Activated CD8-positive, alpha-beta memory T cell treated with anti-CD3 and anti-CD28 coated beads, Interleukin-2, amount 50 U/mL, for 24 hours (primary cell): ENCODE measurements around the gene FSD1.
"Not testable (repeated sequence)": the region's sequence is repeated elsewhere in the genome, so short reads cannot be mapped to it uniquely, and the experiment has no call there.

Source experiments
- DNase-seq: peaks from one replicate; pipeline ENCODE4 v3.0.0-alpha.2; 2020; ENCODE audit errors: extremely low read depth

Gene FSD1

DNA sequence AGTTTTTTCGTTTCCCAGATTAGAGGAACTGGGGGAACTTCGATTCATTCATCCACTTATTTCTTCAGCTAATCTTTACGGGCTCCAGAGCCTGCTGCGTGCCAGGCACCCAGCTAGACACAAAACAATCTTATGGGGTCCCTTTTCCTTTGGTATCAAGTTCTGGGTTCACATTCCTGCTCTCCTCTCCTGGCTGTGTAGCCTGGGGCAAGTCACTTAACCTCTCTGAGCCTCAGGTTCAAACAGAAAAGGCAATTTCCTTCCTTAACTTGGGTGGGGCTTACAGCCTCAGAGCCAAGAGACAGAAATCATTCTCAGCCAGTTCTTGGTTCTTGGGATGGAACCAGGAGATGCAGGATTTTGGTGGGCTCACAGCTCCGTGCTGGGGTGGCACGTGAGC is 19.4 kb upstream of the FSD1 start:
- no peak for DNase-seq

DNA sequence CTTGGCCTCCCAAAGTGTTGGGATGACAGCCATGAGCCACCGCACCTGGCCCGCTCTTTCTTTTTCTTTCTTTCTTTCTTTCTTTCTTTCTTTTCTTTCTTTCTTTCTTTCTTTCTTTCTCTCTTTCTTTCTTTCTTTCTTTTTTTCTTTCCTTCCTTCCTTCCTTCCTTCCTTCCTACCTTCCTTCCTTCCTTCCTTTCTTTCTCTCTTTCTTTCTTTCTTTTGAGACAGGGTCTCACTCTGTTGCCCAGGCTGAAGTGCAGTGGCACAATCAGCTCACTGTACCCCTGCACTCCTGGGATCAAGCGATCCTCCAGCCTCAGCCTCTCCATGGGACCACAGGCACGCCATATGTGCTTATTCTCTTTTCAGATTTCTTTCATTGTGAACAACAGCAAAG is 18.3 kb upstream of the FSD1 start:
- DNase-seq = not testable (repeated sequence)

DNA sequence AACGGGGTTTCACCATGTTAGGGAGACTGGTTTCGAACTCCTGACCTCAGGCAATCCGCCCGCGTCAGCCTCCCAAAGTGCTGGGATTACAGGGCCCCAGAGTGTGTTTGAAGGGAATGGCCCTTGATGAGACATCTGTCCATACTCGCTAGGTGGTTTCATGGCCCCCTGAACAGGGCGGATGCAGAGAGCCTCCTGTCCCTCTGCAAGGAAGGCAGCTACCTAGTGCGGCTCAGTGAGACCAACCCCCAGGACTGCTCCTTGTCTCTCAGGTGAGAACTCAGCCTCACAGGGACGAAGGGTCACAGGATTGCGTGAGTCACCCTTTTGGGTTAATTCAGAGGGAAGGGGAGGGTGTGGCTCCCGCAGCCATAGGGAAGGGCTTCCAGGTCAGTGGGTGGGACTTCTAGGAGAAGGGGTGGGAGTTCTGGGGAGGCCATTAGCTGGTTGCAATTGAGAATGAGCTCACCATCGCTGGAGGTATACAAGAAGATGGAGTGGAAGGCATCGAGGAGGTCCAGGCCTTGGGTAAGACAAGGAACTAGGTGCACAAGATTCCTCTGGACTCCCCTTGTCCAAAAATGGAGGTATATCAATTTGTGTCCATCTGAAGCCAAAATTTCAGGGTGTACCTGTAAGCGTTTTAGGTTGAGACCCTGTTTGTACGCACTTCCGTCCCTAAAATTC is 16.2 kb upstream of the FSD1 start:
- no peak for DNase-seq

DNA sequence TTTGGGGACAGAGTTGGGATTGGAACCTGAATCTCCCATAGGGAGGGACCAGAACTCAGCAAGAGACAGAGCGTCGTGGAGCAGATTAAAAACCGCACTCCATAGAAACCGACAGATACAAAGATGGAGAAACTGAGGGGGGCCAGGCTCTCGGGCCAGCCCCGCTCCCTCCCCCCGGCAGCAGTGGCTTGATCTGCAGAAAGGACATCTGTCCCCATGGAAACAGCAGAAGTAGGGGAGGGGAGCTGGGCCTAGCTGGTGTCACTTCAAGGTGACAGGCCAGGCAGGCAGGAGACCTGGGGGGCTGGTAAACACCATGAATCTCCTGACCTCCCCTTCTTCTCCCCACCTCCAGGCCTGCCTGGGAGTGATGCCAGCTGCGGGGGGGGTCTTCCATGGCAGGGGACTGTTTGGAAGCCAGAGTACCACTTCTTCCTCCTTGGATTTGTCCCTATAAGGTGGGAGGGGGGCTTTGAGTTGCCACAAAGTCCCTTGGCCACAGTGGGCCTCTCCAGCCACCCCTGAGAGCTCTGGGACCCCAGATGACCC is 13.1 kb upstream of the FSD1 start:
- DNase-seq = no peak

DNA sequence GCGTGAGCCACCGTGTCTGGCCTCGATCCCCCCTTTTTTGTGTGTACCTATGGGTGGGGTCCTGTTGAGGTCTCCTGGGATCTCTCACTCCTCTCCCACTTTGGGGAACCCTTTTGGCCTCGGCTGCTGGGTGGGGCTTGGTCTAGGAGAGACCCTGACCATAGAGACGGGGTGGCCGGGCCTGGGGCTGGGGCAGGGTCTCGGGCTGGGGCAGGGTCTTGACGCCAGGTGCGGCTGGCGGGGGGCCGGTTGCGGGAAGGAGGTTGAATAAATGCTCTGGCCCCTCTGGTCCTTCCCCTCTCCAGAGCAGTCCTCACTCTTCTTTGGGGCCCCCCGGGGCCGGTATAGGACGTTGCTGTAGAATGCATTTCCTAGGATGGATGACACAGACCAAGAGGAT is 11.9 kb upstream of the FSD1 start:
- no peak for DNase-seq

DNA sequence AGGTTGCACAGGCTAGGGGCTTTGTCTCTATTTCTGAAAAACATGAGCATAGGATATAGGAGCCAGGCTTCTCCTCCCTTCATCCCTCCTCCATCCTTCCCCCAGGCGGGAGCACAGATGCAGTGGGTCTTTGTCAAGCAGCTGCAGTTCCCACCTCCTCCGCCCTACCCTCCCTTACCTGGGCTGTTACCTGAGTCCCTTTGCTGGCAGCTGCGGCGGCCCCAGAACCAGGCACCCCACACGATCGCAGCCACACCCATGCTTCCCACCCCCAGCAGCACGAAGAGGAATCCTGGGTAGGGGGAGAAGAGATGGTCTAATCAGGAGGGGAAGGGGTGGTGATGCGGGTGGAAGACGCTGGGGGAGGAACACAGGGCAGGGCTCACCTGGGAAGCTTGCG is 10.0 kb upstream of the FSD1 start:
- no peak for DNase-seq

DNA sequence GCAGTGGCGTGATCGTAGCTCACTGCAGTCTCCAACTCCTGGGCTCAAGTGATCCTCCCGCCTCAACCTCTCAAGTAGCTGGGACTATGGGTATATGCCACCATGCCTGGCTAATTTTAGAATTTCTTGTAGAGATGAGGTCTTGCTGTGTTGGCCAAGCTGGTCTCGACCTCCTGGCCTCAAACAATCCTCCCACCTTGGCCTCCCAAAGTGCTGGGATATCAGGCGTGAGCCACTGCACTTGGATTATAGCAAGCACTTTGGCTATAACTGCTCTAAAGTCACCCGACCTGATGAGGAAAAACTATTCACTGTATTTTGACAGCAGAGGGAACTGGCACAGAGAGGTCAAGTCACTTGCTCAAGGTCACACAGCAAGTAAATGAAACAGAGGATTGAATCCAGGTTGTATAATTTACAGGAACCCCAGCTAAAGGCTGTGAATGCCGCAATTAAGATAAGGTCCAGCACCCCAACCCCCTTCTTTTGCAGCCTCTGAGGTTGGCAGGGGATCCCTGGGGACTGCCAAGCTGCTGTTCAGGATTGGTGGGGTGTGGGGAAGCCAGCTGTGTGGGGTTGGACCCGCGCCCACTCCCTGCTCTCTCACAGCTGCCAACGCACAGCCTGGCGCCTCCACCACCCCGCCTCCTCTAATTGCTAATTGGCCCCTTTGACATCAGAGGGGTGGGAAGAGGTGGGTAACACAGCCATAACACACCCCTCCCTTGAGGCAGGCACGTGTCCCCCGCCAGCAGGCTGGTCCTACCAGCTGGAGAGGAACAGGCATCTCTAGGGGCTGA is 8.2 kb upstream of the FSD1 start:
- DNase-seq = no peak

DNA sequence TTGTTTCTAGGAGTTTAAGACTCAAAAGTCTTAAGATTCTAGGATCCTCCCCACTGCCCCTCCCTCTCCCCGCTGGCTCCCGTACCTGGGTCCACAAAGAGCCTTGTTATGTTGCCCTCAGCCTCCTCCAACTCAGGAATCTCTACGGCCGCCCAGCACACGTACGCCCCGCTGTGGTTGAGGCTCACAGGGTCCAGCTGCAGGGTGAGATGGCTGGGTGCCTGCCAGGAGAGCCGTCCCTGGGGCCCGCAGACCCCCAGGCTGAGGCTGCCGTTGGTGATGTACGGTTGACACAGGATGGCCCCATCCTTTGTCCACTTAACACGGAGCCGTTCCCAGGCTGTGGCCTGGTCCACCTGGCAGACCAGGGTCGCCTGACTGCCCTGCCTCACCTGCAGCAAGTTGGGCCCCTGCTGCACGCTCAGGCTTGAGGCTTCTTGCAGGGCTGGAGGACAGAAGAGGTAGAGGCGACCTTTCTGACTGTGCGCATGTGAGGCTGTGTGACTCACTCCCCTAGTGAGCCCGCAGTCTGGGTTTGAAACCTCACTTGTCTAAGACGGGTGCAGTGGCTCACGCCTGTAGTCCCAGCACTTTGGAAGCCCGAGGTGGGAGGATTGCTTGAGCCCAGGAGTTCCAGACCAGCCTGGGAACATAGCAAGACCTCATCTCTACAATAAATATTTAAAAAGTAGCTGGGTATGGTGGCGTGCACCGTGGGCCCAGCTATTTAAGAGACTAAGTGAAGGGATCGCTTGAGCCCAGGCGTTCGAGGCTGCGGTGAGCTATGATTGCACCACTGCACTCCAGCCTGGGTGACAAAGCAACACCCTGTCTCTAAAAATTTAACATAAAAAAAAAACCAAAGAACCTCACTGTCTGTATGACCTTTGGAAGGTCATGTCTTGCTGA is 6.2 kb upstream of the FSD1 start:
- DNase-seq = peak; percentile 12

DNA sequence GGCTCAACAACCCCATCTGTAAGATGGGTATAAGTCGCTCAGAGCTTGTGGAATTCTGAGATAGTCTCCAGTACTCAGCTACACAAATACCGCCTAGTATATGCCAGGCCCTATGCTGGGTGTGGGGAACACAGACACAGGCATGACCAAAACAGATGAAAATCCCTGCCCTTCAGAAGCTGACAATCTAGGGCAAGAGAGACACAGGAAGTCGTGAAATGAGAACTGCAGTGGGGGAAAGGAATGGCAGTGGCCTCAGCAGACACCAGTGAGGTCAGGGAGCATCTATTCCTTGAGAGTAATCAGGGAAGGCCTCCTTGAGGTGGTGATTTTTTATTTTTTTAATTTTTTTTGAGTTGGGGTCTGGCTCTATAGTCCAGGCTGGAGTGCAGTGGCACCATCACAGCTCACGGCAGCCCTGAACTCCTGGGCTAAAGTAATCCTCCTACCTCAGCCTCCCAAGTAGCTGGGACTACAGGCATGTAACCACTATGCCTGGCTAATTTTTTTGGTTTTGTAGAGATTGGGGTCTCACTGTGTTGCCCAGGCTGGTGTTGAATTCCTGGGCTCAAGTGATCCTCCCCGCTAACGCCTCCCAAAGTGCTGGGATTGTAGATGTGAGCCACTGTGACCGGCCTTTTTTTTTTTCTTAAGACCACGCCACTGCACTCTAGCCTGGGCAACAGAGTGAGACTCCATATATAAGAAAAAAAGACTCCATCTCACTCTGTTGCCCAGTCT is 5.4 kb upstream of the FSD1 start:
- DNase-seq = no peak

DNA sequence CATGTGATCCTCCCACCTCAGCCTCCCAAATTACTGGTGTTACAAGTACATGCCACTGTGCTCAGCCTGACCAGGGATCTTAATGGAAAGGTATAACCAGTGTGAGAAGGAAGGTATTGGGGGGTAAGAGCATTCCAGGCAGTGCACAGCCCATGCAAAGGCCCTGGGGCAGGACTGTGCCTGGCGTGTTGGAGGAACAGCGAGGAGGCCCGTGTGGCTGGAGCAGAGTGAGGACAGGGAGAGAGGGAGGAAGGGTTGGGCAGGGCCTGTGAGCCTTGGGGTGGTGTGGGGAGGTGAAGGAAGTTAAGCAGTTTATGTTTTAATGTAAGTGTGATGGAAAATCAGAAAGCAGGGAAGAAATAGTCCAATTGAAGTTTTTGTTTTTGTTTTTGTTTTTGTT is 3.8 kb upstream of the FSD1 start:
- no peak for DNase-seq

DNA sequence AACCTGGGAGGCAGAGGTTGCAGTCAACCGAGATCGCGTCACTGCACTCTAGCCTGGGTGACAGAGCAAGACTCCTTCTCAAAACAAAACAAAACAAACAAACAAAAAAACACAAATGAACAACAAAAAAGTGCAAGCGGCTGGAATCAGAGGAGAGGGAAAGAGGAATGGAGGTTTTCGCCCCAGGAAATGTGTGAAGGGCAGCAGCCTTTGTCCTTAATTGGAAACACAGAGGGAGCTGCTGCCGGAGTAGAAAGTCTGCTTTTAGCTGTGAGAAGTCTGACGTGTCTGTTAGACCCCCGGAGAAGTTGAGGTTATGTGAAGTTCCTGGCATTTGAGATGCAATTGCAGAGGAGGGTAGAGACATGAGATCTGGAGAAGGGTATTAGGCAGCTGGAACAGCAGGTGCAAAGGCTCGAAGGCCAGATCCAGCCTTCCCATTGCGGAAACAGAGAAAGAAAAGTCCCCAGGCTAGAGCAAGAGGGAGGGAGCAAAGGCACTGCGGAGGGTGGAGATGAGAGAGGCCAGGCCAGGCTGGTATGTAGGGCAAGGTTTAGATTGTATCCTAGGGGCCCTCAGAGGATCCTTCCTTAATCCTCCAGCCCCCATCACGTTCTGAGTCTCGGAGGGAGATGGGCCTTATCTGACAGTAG is 2.7 kb upstream of the FSD1 start:
- no peak for DNase-seq

DNA sequence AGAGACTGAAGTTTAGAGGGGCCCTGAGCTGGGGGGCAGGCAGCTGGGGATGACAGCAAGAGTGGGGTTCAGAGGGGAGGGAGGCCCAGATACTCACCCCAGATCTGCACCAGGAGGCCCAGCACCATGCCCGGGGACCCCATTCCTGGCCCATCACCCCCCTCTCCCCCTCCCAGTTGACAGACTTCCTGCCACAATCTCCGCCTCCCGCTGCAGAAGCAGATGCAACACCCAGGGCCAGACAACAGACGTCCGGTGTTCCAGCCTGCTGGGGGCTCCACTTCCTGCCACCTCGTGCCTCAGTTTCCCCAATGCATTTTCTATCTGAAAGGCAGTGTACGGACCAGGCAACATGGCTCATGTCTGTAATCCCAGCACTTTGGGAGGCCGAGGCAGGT is 2.2 kb upstream of the FSD1 start, which contains the start of gene TMIGD2:
TSS of gene TMIGD2 (minus strand) at position 147 of the 398 bp plus-strand sequence. CDS start at position 143, 4 bp downstream.
- DNase-seq = no peak

DNA sequence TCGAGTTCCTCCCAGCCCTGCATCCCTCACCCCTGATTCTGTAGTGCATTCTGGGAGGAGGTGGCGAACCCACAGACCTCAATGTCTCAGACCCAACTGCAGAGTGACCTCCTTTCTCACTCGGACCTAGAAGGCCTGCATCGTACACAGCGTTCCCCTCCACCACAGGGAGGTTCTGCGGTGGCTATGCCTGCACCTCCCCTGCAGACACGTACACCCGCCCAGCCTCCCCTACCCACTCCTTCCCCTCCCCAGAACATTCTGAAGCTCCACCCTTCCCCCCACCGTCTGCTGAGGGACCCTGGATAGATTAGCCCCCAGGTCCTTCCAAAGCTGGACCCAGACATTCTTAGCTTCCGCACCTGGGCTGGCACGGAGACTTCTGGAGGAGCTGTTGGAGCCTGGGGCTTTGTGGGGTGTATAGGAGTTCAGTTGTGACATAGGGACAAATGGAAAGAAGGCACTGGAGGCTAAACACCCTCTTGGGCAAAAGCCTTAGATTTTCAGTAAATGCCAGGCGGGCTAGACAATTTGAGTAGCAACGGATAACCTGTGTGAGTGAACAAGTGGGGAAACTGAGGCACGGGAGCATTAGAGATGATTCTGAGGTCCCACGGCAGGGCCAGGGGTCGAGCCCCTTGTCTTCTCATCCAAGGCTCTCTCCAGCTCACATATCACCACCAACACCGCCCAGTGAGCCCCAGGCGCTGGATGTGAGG is 420 bp upstream of the FSD1 start:
- DNase-seq = no peak

DNA sequence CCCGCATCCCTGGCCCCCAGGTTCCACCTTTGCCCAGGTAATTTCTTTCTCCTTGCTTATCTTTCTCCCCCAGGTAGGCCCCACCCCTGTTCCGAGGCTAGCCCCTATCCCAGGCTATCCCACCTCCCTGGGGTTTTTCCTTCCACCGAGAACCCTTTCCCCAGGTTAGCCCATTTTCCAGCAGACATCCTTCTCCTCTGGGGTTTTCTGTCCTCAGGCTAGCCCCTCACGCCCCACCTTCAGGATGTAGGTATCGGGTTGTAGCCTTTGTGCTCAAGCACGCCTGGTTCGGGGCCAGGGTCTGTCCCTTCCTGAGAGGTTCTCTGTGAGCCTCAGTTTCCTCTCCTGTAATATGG is 837 bp downstream of the FSD1 start:
- DNase-seq = no peak

DNA sequence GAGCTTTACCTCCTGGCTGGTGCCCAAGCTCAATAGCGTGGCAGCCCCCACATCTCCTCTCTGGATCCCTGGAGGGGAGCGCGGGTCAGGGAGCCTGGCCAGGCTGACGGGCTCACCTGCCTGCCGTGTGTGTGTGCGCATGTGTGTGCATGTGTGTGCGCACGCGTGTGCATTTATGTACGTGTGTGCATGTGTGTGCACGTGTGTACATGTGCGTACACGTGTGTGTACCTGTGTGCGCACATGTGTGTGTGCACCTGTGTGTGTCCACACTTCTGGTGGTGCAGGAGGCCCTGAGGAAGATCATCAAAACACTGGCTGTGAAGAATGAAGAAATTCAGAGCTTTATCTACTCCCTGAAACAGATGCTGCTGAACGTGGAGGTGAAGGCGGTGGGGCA is 1.3 kb downstream of the FSD1 start:
- no peak for DNase-seq

DNA sequence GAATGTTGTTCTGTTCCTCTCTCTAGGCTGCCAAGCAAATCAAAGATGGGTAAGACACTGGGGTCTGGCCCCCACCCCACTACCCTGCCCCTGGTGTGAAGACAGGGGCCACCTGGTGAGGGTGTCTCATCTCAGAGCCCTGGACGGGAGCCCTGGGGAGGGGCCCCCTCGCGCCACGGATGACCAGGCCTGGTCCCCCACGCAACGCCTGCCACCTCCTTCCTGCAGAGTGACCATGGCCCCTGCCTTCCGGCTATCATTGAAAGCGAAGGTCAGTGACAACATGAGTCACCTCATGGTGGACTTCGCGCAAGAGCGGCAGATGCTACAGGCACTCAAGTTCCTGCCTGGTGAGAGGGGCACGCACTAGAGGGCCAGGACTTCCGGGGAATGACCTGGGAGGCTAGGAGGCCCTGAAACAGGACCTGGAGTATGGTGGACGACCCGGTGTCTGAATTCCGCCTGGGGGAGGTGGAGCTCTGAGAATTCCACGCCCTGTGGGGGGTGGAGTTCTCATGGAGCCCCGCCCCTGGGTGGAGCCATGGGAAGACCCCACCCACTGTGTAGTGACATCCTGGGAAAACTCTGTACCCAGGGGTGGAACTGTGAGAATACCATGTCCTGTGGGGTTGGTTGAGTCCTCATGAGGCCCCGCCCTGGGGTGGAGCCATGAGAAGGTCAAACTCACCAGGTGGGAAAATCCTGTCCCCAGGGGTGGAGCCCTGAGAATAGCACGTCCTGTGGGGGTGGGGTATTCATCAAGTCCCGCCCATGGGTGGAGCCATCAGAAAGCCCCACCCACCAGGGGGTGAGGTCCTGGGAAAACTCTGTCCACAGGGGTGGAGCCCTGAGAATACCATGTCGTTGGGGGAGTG is 6.1 kb downstream of the FSD1 start:
- DNase-seq = no peak

DNA sequence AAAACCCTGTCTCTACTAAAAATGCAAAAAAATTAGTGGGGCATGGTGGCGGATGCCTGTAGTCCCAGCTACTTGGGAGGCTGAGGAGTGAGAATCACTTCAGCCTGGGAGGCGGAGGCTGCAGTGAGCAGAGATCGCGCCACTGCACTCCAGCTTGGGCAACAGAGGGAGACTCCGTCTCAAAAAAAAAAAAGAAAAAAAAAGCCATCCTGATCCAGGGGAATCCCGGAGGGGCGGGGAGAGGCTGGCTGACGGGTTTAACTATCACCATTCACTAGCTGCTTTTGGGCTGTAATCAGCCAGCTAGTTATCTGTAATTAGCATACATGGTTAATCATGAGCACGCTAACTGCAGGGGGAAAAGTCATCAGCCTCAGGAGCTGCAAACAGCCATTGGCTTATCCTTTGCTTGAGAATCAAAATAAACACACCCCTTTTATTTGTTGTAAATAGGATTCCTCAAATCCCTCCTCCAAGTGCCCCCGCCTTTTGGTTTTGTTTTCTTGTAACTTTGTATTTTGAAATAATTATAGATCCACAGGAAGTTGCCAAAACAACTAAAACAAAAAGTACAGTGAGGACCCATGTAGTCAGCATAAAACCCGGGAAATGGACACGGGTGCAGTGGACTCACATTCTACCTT is 9.6 kb downstream of the FSD1 start:
- DNase-seq = no peak

DNA sequence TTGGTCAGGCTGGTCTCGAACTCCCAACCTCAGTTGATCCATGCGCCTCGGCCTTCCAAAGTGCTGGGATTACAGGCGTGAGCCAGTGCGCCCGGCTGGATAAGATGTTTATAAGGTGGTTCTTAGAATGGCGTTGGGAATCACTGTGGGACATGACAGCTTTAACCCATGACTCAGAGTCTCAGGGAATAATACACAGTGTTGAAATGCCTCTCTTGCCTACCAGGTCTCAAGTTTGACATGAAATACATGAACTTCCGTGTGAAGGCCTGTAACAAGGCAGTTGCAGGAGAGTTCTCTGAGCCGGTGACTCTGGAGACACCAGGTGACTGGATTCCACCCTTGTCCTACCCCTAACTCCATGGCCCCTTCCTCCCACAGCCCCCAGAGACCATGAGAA is 12.6 kb downstream of the FSD1 start:
- no peak for DNase-seq

DNA sequence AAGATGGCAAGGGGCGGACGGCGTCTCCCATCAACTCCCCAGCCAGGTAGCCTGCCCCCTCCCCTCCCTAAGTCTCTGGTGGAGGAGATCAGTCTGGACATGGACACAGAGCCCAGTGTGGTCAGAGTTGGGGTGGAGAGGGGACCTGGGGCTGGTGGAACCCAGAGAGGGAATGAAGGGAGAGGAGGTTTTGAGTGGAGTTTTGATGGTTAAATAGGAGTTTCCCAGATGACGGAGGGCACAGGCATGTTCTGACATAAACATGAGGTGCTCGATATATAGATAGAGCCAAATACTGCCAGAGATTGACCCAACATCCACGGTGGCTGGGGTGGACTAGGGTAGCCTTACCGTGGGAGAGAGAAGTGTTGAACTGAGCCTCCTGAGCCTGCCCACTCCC is 14.1 kb downstream of the FSD1 start:
- DNase-seq = no peak
